HEK293T (cell line): ENCODE measurements around the gene BECN2.

Experiments
- ARNT ChIP-seq: fragments of 450-650 bp; IDR thresholded peaks from 2 replicates; pipeline ENCODE4 v1.6.1; 2017; ENCODE audit warnings: mild to moderate bottlenecking
- BHLHE40 ChIP-seq: fragments of 450-650 bp; IDR thresholded peaks from 2 replicates; pipeline ENCODE4 v1.6.1; 2016; ENCODE audit warnings: mild to moderate bottlenecking, moderate library complexity, borderline replicate concordance
- CTBP1 ChIP-seq: fragments of 450-650 bp; IDR thresholded peaks from 2 replicates; pipeline ENCODE4 v1.6.1; 2016; ENCODE audit warnings: borderline replicate concordance
- ELF4 ChIP-seq: fragments of 450-650 bp; IDR thresholded peaks from 2 replicates; pipeline ENCODE4 v1.6.1; 2017; ENCODE audit warnings: antibody characterized with exemption
- FOXA1 ChIP-seq: fragments of 450-650 bp; IDR thresholded peaks from 2 replicates; pipeline ENCODE4 v1.6.1; 2016; ENCODE audit warnings: mild to moderate bottlenecking
- FOXM1 ChIP-seq: fragments of 450-650 bp; IDR thresholded peaks from 2 replicates; pipeline ENCODE4 v1.6.1; 2017; ENCODE audit warnings: mild to moderate bottlenecking, borderline replicate concordance
- HDGF ChIP-seq: fragments of 450-650 bp; IDR thresholded peaks from 2 replicates; pipeline ENCODE4 v1.6.1; 2017; ENCODE audit warnings: antibody characterized with exemption, borderline replicate concordance
- LEF1 ChIP-seq: fragments of 450-650 bp; IDR thresholded peaks from 2 replicates; pipeline ENCODE4 v1.6.1; 2017; ENCODE audit warnings: mild to moderate bottlenecking, borderline replicate concordance
- NFRKB ChIP-seq: fragments of 450-650 bp; IDR thresholded peaks from 2 replicates; pipeline ENCODE4 v1.6.1; 2016; ENCODE audit warnings: mild to moderate bottlenecking, moderate library complexity
- PKNOX1 ChIP-seq: fragments of 450-650 bp; IDR thresholded peaks from 2 replicates; pipeline ENCODE4 v1.6.1; 2016
- SP1 ChIP-seq: fragments of 450-650 bp; IDR thresholded peaks from 2 replicates; pipeline ENCODE4 v1.6.1; 2017
- SUZ12 ChIP-seq: fragments of 450-650 bp; IDR thresholded peaks from 2 replicates; pipeline ENCODE4 v1.6.1; 2016; ENCODE audit warnings: mild to moderate bottlenecking
- TARDBP ChIP-seq: fragments of 450-650 bp; IDR thresholded peaks from 2 replicates; pipeline ENCODE4 v1.6.1; 2016
- ZNF384 ChIP-seq: fragments of 450-650 bp; IDR thresholded peaks from 2 replicates; pipeline ENCODE4 v1.6.1; 2016

GRCh38 chr1:242002510-242002909 lies 44.9 kb downstream of the BECN2 start:
- TF ChIP-seq SUZ12: no peak
- TF ChIP-seq FOXM1: no peak
- TF ChIP-seq NFRKB: no peak
- no peak for TF ChIP-seq SP1
- TF ChIP-seq PKNOX1: no peak
- TF ChIP-seq HDGF: no peak
- no peak for TF ChIP-seq ELF4
- TF ChIP-seq FOXA1: no peak
- no peak for TF ChIP-seq BHLHE40
- TF ChIP-seq ARNT: no peak
- TF ChIP-seq LEF1: no peak
- TF ChIP-seq CTBP1: no peak
- no peak for TF ChIP-seq TARDBP
- TF ChIP-seq ZNF384: no peak
